C4-2B (cell line): ENCODE measurements around the gene EEA1.
A peak's percentile ranks its signal among the peaks of the same experiment; 100 is the strongest.

Experiments used
- H3K27ac ChIP-seq: fragments of 450-650 bp; 2 replicates; pipeline ENCODE4 v1.5.1; 2017
- CTCF ChIP-seq: fragments of 450-650 bp; conservative IDR thresholded peaks from 2 replicates; pipeline ENCODE4 v1.5.1; 2017; ENCODE audit warnings: mild to moderate bottlenecking
- ZFX ChIP-seq: fragments of 450-650 bp; IDR thresholded peaks from 2 replicates; pipeline ENCODE4 v1.6.1; 2017

EEA1 gene

GRCh38 chr12:92737855-92738850 lies 190.9 kb downstream of the EEA1 start:
- no peak overlapping the region for H3K27ac ChIP-seq
- no peak for TF ChIP-seq CTCF
- no peak for TF ChIP-seq ZFX

GRCh38 chr12:92736605-92737004 lies 192.5 kb downstream of the EEA1 start:
- peak overlapping the region; percentile 39; the same call in 1 of the 2 replicates for H3K27ac ChIP-seq
- TF ChIP-seq CTCF (no peak), ZFX (no peak)

- peak overlapping the region; percentile 59; the same call in 1 of the 2 replicates for H3K27ac ChIP-seq
- 0 out of 2 replicates have a peak, but pooled peaks have one; percentile 12 for TF ChIP-seq CTCF
- no peak for TF ChIP-seq ZFX
These were observed 193.9 kb downstream of the EEA1 start for GRCh38 chr12:92735131-92735721.

GRCh38 chr12:92733661-92734060 lies 195.4 kb downstream of the EEA1 start:
- H3K27ac ChIP-seq, result no peak overlapping the region
- TF ChIP-seq ZFX (no peak), CTCF (no peak)

GRCh38 chr12:92733181-92733580 lies 195.9 kb downstream of the EEA1 start:
- no peak overlapping the region for H3K27ac ChIP-seq
- TF ChIP-seq ZFX (no peak), CTCF (no peak)

GRCh38 chr12:92732716-92733115 lies 196.4 kb downstream of the EEA1 start:
- no peak overlapping the region for H3K27ac ChIP-seq
- TF ChIP-seq ZFX (no peak), CTCF (no peak)

- no peak overlapping the region for H3K27ac ChIP-seq
- TF ChIP-seq CTCF (no peak), ZFX (no peak)
These were observed 196.9 kb downstream of the EEA1 start for GRCh38 chr12:92732216-92732615.
